Mucosa of rectum (tissue), 2 donors: ENCODE measurements around the gene NDUFB11.
"Not testable (repeated sequence)": the region's sequence is repeated elsewhere in the genome, so short reads cannot be mapped to it uniquely, and the experiment has no call there.

Experiments used
- H3K27ac ChIP-seq, 2 donors: one replicate each; pipeline ENCODE4 v1.7.0; 2013; ENCODE audit warnings: inconsistent platforms in 2 of 2, low read depth in 2 of 2, low read length in 2 of 2
- H3K27me3 ChIP-seq, 2 donors: one replicate each; pipeline ENCODE4 v1.7.0; 2013; ENCODE audit warnings: low read length in 2 of 2; ENCODE audit not compliant: control insufficient read depth in 2 of 2, insufficient read depth in 2 of 2
- H3K36me3 ChIP-seq, 2 donors: one replicate each; pipeline ENCODE4 v1.7.0; 2013; ENCODE audit warnings: low read length in 2 of 2; ENCODE audit not compliant: control insufficient read depth in 2 of 2, insufficient read depth in 2 of 2
- H3K4me1 ChIP-seq, 2 donors: one replicate each; pipeline ENCODE4 v1.7.0; 2013; ENCODE audit warnings: low read length in 2 of 2, mild to moderate bottlenecking in 1 of 2; ENCODE audit not compliant: control insufficient read depth in 2 of 2, insufficient read depth in 2 of 2
- H3K4me3 ChIP-seq, 2 donors: one replicate each; pipeline ENCODE4 v1.7.0; 2013; ENCODE audit warnings: low read length in 2 of 2
- H3K9ac ChIP-seq, 2 donors: one replicate each; pipeline ENCODE4 v1.7.0; 2013; ENCODE audit warnings: low read length in 2 of 2, low read depth in 1 of 2, mild to moderate bottlenecking in 1 of 2
- H3K9me3 ChIP-seq, 2 donors: one replicate each; pipeline ENCODE4 v1.7.0; 2013; ENCODE audit warnings: low read length in 2 of 2; ENCODE audit not compliant: control insufficient read depth in 2 of 2
- donor health status: healthy.
- donor health status: Normal muscosa, but diverticular disease.

The NDUFB11 gene

GRCh38 chrX:47124466-47124865 is 20.0 kb downstream of the NDUFB11 start:
- H3K9ac ChIP-seq, H3K9me3 ChIP-seq, H3K36me3 ChIP-seq, H3K27me3 ChIP-seq, H3K4me1 ChIP-seq, H3K27ac ChIP-seq, H3K4me3 ChIP-seq: not testable (repeated sequence)

- H3K4me1 ChIP-seq, H3K9me3 ChIP-seq, H3K27ac ChIP-seq, H3K36me3 ChIP-seq, H3K4me3 ChIP-seq, H3K9ac ChIP-seq, H3K27me3 ChIP-seq: not testable (repeated sequence)
Measured at GRCh38 chrX:47116551-47117110, 27.9 kb downstream of the NDUFB11 start.

GRCh38 chrX:47112316-47112954 is 32.1 kb downstream of the NDUFB11 start:
- no peaks in the 10 kb centered on the region for H3K36me3 ChIP-seq
- H3K9ac ChIP-seq, result no peak overlapping the region
- H3K4me3 ChIP-seq, result no peak overlapping the region
- H3K4me1 ChIP-seq, result no peaks in the 10 kb centered on the region
- no peaks in the 10 kb centered on the region for H3K9me3 ChIP-seq
- H3K27me3 ChIP-seq, result no peaks in the 10 kb centered on the region
- H3K27ac ChIP-seq, result no peak overlapping the region

- not testable (repeated sequence) for H3K36me3 ChIP-seq, H3K9ac ChIP-seq
Measured at GRCh38 chrX:47110936-47111615, 33.4 kb downstream of the NDUFB11 start.

GRCh38 chrX:47101206-47101605 is 43.3 kb downstream of the NDUFB11 start:
- peaks cover 3 to 5% of the 10 kb centered on the region in 2 donors for H3K27me3 ChIP-seq
- H3K9me3 ChIP-seq, result no peaks in the 10 kb centered on the region
- no peak overlapping the region for H3K4me3 ChIP-seq
- no peaks in the 10 kb centered on the region for H3K36me3 ChIP-seq
- no peaks in the 10 kb centered on the region for H3K4me1 ChIP-seq
- H3K9ac ChIP-seq, result no peak overlapping the region
- H3K27ac ChIP-seq, result no peak overlapping the region

More at GRCh38 chrX:47110936-47111615, 33.4 kb downstream of the NDUFB11 start:
- not testable (repeated sequence) for H3K27me3 ChIP-seq, H3K4me1 ChIP-seq, H3K4me3 ChIP-seq, H3K9me3 ChIP-seq, H3K27ac ChIP-seq

GRCh38 chrX:47098338-47099094 is 46.0 kb downstream of the NDUFB11 start:
- H3K4me1 ChIP-seq, result no peaks in the 10 kb centered on the region
- no peaks in the 10 kb centered on the region for H3K36me3 ChIP-seq
- peaks cover 3 to 5% of the 10 kb centered on the region in 2 donors for H3K27me3 ChIP-seq
- H3K9me3 ChIP-seq, result no peaks in the 10 kb centered on the region
- H3K9ac ChIP-seq, result no peak overlapping the region
- H3K27ac ChIP-seq, result no peak overlapping the region
- H3K4me3 ChIP-seq, result no peak overlapping the region

- no peak overlapping the region for H3K4me3 ChIP-seq
- H3K27ac ChIP-seq, result no peak overlapping the region
- no peak overlapping the region for H3K9ac ChIP-seq
- H3K4me1 ChIP-seq, result no peaks in the 10 kb centered on the region
- H3K36me3 ChIP-seq, result no peaks in the 10 kb centered on the region
- peaks cover 5 to 8% of the 10 kb centered on the region in 2 donors for H3K27me3 ChIP-seq
- no peaks in the 10 kb centered on the region for H3K9me3 ChIP-seq
Measured at GRCh38 chrX:47097018-47097417, 47.5 kb downstream of the NDUFB11 start.

- no peak overlapping the region for H3K9ac ChIP-seq
- no peak overlapping the region for H3K27ac ChIP-seq
- H3K36me3 ChIP-seq, result no peaks in the 10 kb centered on the region
- peaks cover 0 to 8% of the 10 kb centered on the region in 2 donors for H3K27me3 ChIP-seq
- H3K4me3 ChIP-seq, result no peak overlapping the region
- no peaks in the 10 kb centered on the region for H3K9me3 ChIP-seq
- H3K4me1 ChIP-seq, result no peaks in the 10 kb centered on the region
Measured at GRCh38 chrX:47093860-47094259, 50.6 kb downstream of the NDUFB11 start.

GRCh38 chrX:47093248-47093647 is 51.3 kb downstream of the NDUFB11 start:
- H3K27ac ChIP-seq, result no peak overlapping the region

More at GRCh38 chrX:47093248-47093647, 51.3 kb downstream of the NDUFB11 start:
- Histone ChIP-seq H3K36me3 (no peaks in the 10 kb centered on the region), H3K4me3 (no peak overlapping the region), H3K4me1 (no peaks in the 10 kb centered on the region), H3K9me3 (no peaks in the 10 kb centered on the region), H3K9ac (no peak overlapping the region), H3K27me3 (peaks cover 0 to 8% of the 10 kb centered on the region in 2 donors)
